Activated T-cell treated with anti-CD3 and anti-CD28 coated beads, Interleukin-2, amount 50 U/mL, for 24 hours (primary cell): ENCODE results near the gene MLLT1.

Experiments
- DNase-seq: peaks from one replicate; pipeline ENCODE4 v3.0.0-alpha.2; 2020
- H3K27ac Mint-ChIP-seq: 2 replicates; pipeline ENCODE4 v1.8.0; 2020; ENCODE audit warnings: mild to moderate bottlenecking, mixed read lengths
- H3K27me3 Mint-ChIP-seq: 2 replicates; pipeline ENCODE4 v1.8.0; 2020; ENCODE audit warnings: mixed read lengths
- H3K36me3 Mint-ChIP-seq: 2 replicates; pipeline ENCODE4 v1.8.0; 2020; ENCODE audit warnings: low read depth, mixed read lengths
- H3K4me1 Mint-ChIP-seq: 2 replicates; pipeline ENCODE4 v1.8.0; 2020; ENCODE audit warnings: low read depth, mixed read lengths
- H3K4me3 Mint-ChIP-seq: 2 replicates; pipeline ENCODE4 v1.8.0; 2020; ENCODE audit warnings: mild to moderate bottlenecking, moderate library complexity, mixed read lengths
- H3K9me3 Mint-ChIP-seq: 2 replicates; pipeline ENCODE4 v1.8.0; 2020; ENCODE audit warnings: mixed read lengths

MLLT1 gene

DNA sequence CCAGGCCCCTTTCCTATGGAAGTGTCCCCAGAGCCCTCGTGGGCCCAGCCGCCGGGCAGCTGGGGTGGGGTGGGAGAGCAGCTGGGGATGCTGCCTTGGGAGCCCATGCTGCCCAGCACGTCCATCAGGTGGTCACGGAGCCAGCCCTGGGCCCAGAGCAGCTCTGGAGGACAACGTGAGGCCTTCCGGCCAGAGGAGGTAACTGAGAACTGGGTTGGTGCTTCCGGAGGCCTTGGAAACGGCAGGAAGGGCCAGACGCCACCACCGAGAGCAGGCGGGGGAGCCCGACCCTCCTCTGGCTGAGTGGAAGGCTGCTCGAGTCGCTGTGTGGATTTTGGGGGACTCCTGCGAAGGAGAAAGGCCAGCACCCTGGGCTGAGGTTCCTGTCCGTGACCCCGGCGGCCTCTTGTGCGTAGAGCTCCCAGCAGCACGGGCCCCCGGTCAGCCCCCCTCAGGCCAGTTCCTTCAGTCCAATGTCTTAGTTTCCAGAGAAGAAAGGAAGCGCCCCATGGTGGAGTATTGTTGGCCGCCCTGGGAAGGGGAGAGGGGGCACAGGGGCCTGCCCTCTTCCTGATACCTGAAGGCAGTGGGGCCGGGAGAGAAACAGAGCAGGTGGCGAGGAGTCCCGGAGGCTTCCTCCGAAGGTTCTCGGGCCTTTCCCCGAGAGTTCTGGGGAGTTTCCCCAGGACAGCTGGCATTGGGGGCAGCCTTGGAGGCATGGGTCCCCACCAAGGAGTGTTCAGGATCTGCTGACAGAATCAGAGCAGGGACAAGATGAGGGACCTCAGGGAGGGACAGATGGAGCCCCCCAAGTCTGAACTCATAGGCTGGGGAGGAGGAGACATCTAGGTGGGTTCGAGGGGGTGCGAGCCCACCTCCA, 68.8 kb downstream of the MLLT1 start:
- Mint-ChIP-seq H3K4me1 (no peaks in the 10 kb centered on the region), H3K27ac (no peak overlapping the region), H3K9me3 (no peaks in the 10 kb centered on the region), H3K4me3 (no peak overlapping the region), H3K27me3 (no peaks in the 10 kb centered on the region), H3K36me3 (peaks cover 30% of the 10 kb centered on the region)
- no peak for DNase-seq

GRCh38 chr19:6210091-6210490, 69.7 kb downstream of the MLLT1 start:
- no peaks in the 10 kb centered on the region for H3K4me1 Mint-ChIP-seq
- peaks cover 23% of the 10 kb centered on the region for H3K36me3 Mint-ChIP-seq
- no peak overlapping the region for H3K4me3 Mint-ChIP-seq
- no peak overlapping the region for H3K27ac Mint-ChIP-seq
- no peaks in the 10 kb centered on the region for H3K9me3 Mint-ChIP-seq
- H3K27me3 Mint-ChIP-seq, result no peaks in the 10 kb centered on the region
- DNase-seq, result no peak

GRCh38 chr19:6209680-6210079, 70.1 kb downstream of the MLLT1 start:
- H3K4me1 Mint-ChIP-seq, result no peaks in the 10 kb centered on the region
- no peak overlapping the region for H3K27ac Mint-ChIP-seq
- H3K36me3 Mint-ChIP-seq, result peaks cover 20% of the 10 kb centered on the region
- no peak for DNase-seq
- no peaks in the 10 kb centered on the region for H3K27me3 Mint-ChIP-seq
- no peak overlapping the region for H3K4me3 Mint-ChIP-seq
- H3K9me3 Mint-ChIP-seq, result no peaks in the 10 kb centered on the region

DNA sequence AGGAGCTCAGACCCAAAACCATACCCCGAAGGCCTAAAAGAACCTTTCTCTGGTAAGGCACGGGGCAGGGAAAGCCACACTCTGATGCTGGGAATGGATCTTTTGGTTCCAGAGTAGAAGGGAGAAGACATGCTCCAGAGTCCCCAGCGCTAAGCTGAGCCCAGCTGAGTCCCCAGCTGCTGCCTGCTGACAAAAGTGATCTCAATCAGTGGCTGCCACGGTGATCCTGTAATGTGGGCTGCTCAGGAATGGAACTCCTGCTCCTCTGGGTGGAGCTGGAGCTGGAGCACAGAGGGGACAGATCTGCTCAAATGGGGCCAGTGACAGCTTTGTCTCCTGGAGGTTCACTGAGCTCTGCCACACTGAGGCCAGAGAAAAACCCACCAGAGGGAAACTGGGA, 70.5 kb downstream of the MLLT1 start:
- no peaks in the 10 kb centered on the region for H3K4me1 Mint-ChIP-seq
- H3K27ac Mint-ChIP-seq, result no peak overlapping the region
- peaks cover 16% of the 10 kb centered on the region for H3K36me3 Mint-ChIP-seq
- H3K9me3 Mint-ChIP-seq, result no peaks in the 10 kb centered on the region
- DNase-seq, result no peak
- no peaks in the 10 kb centered on the region for H3K27me3 Mint-ChIP-seq
- H3K4me3 Mint-ChIP-seq, result no peak overlapping the region

DNA sequence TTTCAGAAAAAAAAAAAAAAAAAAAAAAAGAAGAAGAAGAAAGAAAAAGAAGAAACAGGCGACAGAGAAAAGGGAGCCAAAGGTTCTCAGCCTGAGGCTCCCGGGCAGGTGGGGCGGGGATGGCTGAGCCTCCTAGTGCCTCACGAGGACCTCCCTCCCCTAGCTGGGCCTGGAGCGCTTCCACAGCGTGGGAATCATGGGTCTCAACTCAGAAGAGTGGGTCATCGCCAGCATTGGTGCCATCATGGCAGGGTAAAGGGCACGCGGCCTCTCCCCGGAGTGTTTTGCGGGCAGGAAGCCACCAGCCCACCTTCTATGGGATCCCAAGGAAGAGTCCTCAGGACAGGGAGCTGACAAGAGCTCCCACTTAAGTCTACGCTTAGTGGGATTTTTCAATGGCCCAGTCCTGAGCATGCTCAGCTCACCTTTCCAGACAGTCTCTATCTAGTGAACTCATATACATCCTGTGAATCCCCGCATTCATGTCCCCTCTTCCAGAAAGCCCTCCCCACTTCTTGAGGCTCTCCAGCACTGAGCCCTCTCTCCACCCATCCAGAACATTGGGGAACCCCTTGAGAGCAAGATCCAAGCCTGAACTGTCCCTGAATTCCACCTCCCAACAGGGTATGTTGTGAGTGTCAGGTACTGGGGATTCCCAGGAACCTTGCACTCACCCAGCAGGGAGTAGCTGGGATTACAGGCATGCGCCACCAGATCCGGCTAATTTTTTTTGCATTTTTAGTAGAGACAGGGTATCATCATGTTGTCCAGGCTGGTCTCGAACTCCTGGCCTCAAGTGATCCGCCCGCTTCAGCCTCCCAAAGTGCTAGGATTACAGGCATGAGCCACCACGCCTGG, 74.7 kb downstream of the MLLT1 start:
- H3K36me3 Mint-ChIP-seq, result no peaks in the 10 kb centered on the region
- DNase-seq, result no peak
- H3K9me3 Mint-ChIP-seq, result no peaks in the 10 kb centered on the region
- H3K4me3 Mint-ChIP-seq, result no peak overlapping the region
- no peaks in the 10 kb centered on the region for H3K4me1 Mint-ChIP-seq
- H3K27ac Mint-ChIP-seq, result no peak overlapping the region
- H3K27me3 Mint-ChIP-seq, result no peaks in the 10 kb centered on the region

- Mint-ChIP-seq H3K27me3 (no peaks in the 10 kb centered on the region), H3K9me3 (no peaks in the 10 kb centered on the region), H3K27ac (no peak overlapping the region), H3K4me3 (no peak overlapping the region), H3K36me3 (peaks cover 1% of the 10 kb centered on the region), H3K4me1 (peaks cover 3% of the 10 kb centered on the region)
- DNase-seq, result no peak
Observed at GRCh38 chr19:6204212-6204611, 75.6 kb downstream of the MLLT1 start.

DNA sequence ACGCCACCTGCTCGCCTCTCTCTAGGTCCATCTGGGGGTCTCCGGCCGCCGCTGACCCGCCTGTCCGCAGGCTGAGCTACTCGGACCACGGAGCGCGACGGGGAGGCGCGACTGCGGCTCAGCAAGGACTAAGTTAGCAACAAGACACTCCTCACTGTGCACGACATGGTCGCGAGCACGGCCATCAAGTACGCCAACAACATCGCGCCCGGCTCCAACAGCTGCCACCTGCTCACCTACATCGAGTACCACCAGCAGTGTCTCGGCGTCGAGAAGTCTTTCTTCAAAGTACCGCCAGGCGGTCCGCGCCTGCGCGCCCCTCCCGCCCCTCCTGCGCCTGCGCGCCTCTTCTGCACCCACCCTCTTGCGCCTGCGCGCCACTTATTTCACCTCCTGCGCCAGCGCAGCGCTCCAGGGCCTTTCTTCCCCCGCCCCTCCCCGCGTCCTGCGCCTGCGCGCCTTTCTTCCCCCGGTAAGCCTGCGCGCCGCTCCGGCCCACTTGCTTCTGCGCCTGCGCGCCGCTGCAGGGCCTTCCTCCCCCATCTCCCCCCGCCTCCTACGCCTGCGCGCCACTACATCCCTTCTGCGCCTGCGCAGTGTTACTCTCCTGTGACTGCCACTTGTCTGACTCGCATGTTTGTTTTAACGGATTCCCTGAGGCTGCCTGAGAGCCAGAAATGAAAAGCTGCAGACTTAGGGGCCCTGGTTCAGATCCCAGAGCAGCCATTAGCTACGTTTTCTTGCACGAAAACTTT, 80.4 kb downstream of the MLLT1 start:
- peak overlapping the region; percentile 95 for H3K27ac Mint-ChIP-seq
- H3K9me3 Mint-ChIP-seq, result peaks cover 3% of the 10 kb centered on the region

DNA sequence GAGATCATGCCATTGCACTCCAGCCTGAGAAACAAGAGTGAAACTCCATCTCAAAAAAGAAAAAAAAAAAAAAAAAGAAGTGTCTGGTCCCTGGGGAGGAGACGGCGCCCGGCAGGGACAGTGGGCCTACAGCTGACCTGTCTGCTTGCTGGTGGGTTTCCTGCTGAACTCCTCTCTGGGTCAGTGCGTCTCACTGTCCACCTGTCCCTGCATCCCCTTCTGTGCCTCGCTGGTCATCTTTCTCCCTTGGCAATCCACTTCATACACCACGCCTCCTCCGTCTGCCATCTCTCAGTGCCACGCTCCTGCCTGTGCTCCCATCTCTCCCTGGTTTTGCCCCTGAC, 80.9 kb downstream of the MLLT1 start:
- Mint-ChIP-seq H3K27ac (peak overlapping the region; percentile 95), H3K9me3 (peaks cover 3% of the 10 kb centered on the region), H3K4me3 (peak overlapping the region; percentile 96), H3K36me3 (peaks cover 23% of the 10 kb centered on the region), H3K27me3 (no peaks in the 10 kb centered on the region), H3K4me1 (peaks cover 13% of the 10 kb centered on the region)
- no peak for DNase-seq

More for the DNA sequence above, 80.4 kb downstream of the MLLT1 start:
- peak overlapping the region; percentile 96 for H3K4me3 Mint-ChIP-seq
- H3K27me3 Mint-ChIP-seq, result no peaks in the 10 kb centered on the region
- H3K4me1 Mint-ChIP-seq, result peaks cover 13% of the 10 kb centered on the region
- peak; percentile 99 for DNase-seq
- H3K36me3 Mint-ChIP-seq, result peaks cover 23% of the 10 kb centered on the region

DNA sequence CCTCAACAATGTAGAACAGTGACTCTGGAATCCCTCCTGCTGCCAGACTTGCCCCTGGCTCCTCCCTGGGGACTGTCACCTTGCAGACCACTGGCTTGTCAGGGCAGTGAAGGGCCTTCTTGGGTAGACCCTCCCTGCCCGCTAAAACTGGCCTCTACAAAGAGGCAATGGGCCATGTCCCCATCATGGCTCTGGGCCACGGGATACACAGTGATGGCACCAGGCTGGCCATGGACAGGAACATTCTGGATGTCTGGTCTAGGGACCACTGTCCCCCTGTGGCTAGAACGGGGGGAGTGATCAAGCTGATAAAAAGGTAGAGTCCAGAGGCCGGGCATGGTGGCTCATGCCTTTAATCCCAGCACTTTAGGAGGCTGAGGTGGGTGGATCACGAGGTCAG, 83.4 kb downstream of the MLLT1 start:
- no peaks in the 10 kb centered on the region for H3K27me3 Mint-ChIP-seq
- peaks cover 3% of the 10 kb centered on the region for H3K9me3 Mint-ChIP-seq
- no peak overlapping the region for H3K4me3 Mint-ChIP-seq
- no peak overlapping the region for H3K27ac Mint-ChIP-seq
- H3K36me3 Mint-ChIP-seq, result peaks cover 45% of the 10 kb centered on the region
- peaks cover 13% of the 10 kb centered on the region for H3K4me1 Mint-ChIP-seq
- no peak for DNase-seq

- H3K4me1 Mint-ChIP-seq, result no peaks in the 10 kb centered on the region
- H3K36me3 Mint-ChIP-seq, result peaks cover 30% of the 10 kb centered on the region
- H3K9me3 Mint-ChIP-seq, result peaks cover 22% of the 10 kb centered on the region
- no peak overlapping the region for H3K4me3 Mint-ChIP-seq
- no peak for DNase-seq
- H3K27ac Mint-ChIP-seq, result no peak overlapping the region
- H3K27me3 Mint-ChIP-seq, result peaks cover 14% of the 10 kb centered on the region
Observed at GRCh38 chr19:6188811-6189210, 91.0 kb downstream of the MLLT1 start.

- Mint-ChIP-seq H3K27ac (no peak overlapping the region), H3K27me3 (peaks cover 26% of the 10 kb centered on the region), H3K4me3 (no peak overlapping the region), H3K36me3 (peaks cover 15% of the 10 kb centered on the region), H3K4me1 (no peaks in the 10 kb centered on the region), H3K9me3 (peaks cover 22% of the 10 kb centered on the region)
- no peak for DNase-seq
Observed at GRCh38 chr19:6187374-6187773, 92.4 kb downstream of the MLLT1 start.

GRCh38 chr19:6185835-6186834, 93.6 kb downstream of the MLLT1 start:
- Mint-ChIP-seq H3K27ac (no peak overlapping the region), H3K4me3 (no peak overlapping the region), H3K27me3 (peaks cover 37% of the 10 kb centered on the region), H3K36me3 (peaks cover 6% of the 10 kb centered on the region), H3K4me1 (peaks cover 9% of the 10 kb centered on the region), H3K9me3 (peaks cover 21% of the 10 kb centered on the region)
- no peak for DNase-seq

- Mint-ChIP-seq H3K27ac (no peak overlapping the region), H3K9me3 (peaks cover 16% of the 10 kb centered on the region), H3K36me3 (no peaks in the 10 kb centered on the region), H3K4me3 (no peak overlapping the region), H3K27me3 (peaks cover 43% of the 10 kb centered on the region), H3K4me1 (peaks cover 9% of the 10 kb centered on the region)
- no peak for DNase-seq
Observed at GRCh38 chr19:6185093-6185834, 94.5 kb downstream of the MLLT1 start.
